Skeletal muscle tissue (tissue), 4 donors: Measurements from ENCODE around the gene TMEM107. TPM values are rescaled to one million over a fixed set of nuclear protein-coding genes. Genes with fewer than 3 reads are reported as not detected.
"Not testable (repeated sequence)": the region's sequence is repeated elsewhere in the genome, so short reads cannot be mapped to it uniquely, and the experiment has no call there.

Experiments used
- H3K27ac ChIP-seq: one replicate; pipeline ENCODE4 v1.7.0; 2013; ENCODE audit warnings: mild to moderate bottlenecking, low read depth, low read length, inconsistent platforms
- H3K27me3 ChIP-seq, 3 donors: one replicate each; pipeline ENCODE4 v1.7.0; 2013; ENCODE audit warnings: low read length in 3 of 3; ENCODE audit not compliant: control insufficient read depth in 3 of 3, insufficient read depth in 3 of 3
- H3K36me3 ChIP-seq, 3 donors: one replicate each; pipeline ENCODE4 v1.7.0; 2013; ENCODE audit warnings: low read length in 3 of 3; ENCODE audit not compliant: control insufficient read depth in 3 of 3, insufficient read depth in 3 of 3
- H3K4me1 ChIP-seq, 3 donors: one replicate each; pipeline ENCODE4 v1.7.0; 2013; ENCODE audit warnings: low read length in 3 of 3, mild to moderate bottlenecking in 3 of 3; ENCODE audit not compliant: control insufficient read depth in 3 of 3, insufficient read depth in 3 of 3
- H3K4me3 ChIP-seq, 3 donors: one replicate each; pipeline ENCODE4 v1.7.0; 2013; ENCODE audit warnings: low read length in 3 of 3
- H3K9ac ChIP-seq, 3 donors: one replicate each; pipeline ENCODE4 v1.7.0; 2013; ENCODE audit warnings: low read length in 3 of 3, mild to moderate bottlenecking in 3 of 3, moderate library complexity in 2 of 3, low read depth in 1 of 3
- H3K9me3 ChIP-seq, 3 donors: one replicate each; pipeline ENCODE4 v1.7.0; 2013; ENCODE audit warnings: low read length in 3 of 3; ENCODE audit not compliant: control insufficient read depth in 3 of 3
- total RNA-seq: library from RNA; depleted of rRNA; stranded (reverse); fragments of >200 nt; gene quantifications from one replicate; pipeline ENCODE4 v1.2.3, GENCODE V29; 2014
- donor health status: Osteomylitis.

The TMEM107 gene
- total RNA-seq, result 25.1 TPM

DNA sequence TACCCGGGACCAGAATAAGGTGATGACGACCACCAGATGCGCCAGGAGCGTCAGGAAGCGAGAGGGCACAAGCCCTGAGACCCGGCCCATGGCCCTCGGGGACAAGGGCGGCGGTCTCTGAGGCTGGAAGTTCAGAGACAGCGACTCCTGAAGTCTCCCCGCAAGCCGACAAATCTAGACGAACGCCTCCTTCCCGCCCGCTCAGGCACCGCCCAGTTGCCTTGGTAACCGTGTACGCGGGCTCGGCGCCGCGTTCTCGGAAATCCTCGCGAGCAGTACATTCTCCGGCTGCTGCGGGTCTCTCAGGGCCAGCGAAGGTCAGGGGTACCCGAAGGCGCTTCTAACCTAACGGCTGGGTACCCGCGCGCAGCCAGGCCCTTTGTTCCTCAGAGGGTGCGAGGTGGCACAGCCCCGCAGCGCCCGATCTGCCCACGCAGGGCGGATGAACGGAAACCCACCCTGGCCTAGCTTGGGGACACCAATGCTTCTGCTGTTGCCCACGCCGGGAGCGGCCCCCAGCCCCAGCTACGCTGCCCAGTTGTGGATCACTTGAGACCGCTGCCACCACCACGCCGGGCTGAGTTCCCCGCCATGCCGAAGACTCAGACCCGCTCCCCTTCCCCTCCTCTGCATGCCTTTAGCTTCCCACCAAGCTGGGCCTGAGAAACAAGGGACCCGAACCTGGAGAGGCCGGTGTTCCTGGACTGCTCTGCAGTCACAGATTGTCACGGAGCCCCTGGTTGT lies at the start of gene TMEM107:
Gene TMEM107, minus strand, starts transcription at position 184 of the 744 bp plus-strand sequence. Its CDS starts 94 bp downstream, at position 90.
- Histone ChIP-seq H3K27me3 (no peaks in the 10 kb centered on the region), H3K4me1 (peaks cover 20 to 28% (median 28%) of the 10 kb centered on the region in 3 donors), H3K27ac (peak within 1 kb of the TSS; percentile 33)

GRCh38 chr17:8224891-8225812 lies 49.0 kb upstream of the TMEM107 start:
- H3K4me1 ChIP-seq, result peaks cover 20 to 31% (median 24%) of the 10 kb centered on the region in 3 donors

More for the DNA sequence above, at the start of gene TMEM107:
- peak within 1 kb of the TSS; percentile 66 to 84 (median 70) for H3K9ac ChIP-seq
- no peaks in the 10 kb centered on the region for H3K36me3 ChIP-seq
- H3K9me3 ChIP-seq, result no peaks in the 10 kb centered on the region
- peak within 1 kb of the TSS; percentile 64 to 82 (median 79) for H3K4me3 ChIP-seq

GRCh38 chr17:8223356-8224126 lies 47.4 kb upstream of the TMEM107 start:
- Histone ChIP-seq H3K27me3 (no peaks in the 10 kb centered on the region), H3K4me1 (peaks cover 20 to 31% (median 24%) of the 10 kb centered on the region in 3 donors), H3K27ac (peak overlapping the region; percentile 97), H3K4me3 (peak overlapping the region; percentile 95 to 98 (median 98)), H3K9me3 (no peaks in the 10 kb centered on the region), H3K9ac (peak overlapping the region; percentile 90 to 98 (median 95)), H3K36me3 (peaks cover 11 to 14% (median 14%) of the 10 kb centered on the region in 3 donors)

More at GRCh38 chr17:8224891-8225812, 49.0 kb upstream of the TMEM107 start:
- no peak overlapping the region for H3K4me3 ChIP-seq
- no peak overlapping the region for H3K9ac ChIP-seq
- no peaks in the 10 kb centered on the region for H3K27me3 ChIP-seq
- no peak overlapping the region for H3K27ac ChIP-seq
- H3K36me3 ChIP-seq, result peaks cover 27 to 30% (median 30%) of the 10 kb centered on the region in 3 donors
- H3K9me3 ChIP-seq, result no peaks in the 10 kb centered on the region

- peak overlapping the region; percentile 90 to 98 (median 95) for H3K9ac ChIP-seq
These were observed 46.6 kb upstream of the TMEM107 start for GRCh38 chr17:8222630-8223355.

DNA sequence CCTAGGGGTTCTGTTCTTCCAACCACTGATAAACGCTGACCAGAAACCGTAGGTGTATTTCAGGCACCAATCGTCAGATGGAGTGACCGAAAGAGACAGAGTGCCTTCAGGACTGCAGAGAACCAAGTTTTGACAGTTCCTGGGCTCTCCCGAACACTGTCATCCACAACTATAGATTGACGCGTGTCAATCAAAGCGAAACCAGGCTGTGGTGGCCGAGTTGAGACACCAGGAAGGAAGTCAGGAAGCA lies 46.1 kb upstream of the TMEM107 start:
- H3K4me1 ChIP-seq, result peaks cover 20 to 30% (median 23%) of the 10 kb centered on the region in 3 donors
- no peaks in the 10 kb centered on the region for H3K27me3 ChIP-seq
- peak overlapping the region; percentile 95 to 98 (median 98) for H3K4me3 ChIP-seq
- H3K27ac ChIP-seq, result peak overlapping the region; percentile 97
- H3K36me3 ChIP-seq, result peaks cover 0 to 3% (median 2%) of the 10 kb centered on the region in 3 donors
- peak overlapping the region; percentile 90 to 98 (median 95) for H3K9ac ChIP-seq
- H3K9me3 ChIP-seq, result no peaks in the 10 kb centered on the region

More at GRCh38 chr17:8222630-8223355, 46.6 kb upstream of the TMEM107 start:
- Histone ChIP-seq H3K27me3 (no peaks in the 10 kb centered on the region), H3K9me3 (no peaks in the 10 kb centered on the region), H3K27ac (peak overlapping the region; percentile 97), H3K4me3 (peak overlapping the region; percentile 95 to 98 (median 98)), H3K36me3 (peaks cover 3 to 8% (median 7%) of the 10 kb centered on the region in 3 donors), H3K4me1 (peaks cover 20 to 31% (median 24%) of the 10 kb centered on the region in 3 donors)

- H3K27ac ChIP-seq, result peak overlapping the region; percentile 97
- H3K4me3 ChIP-seq, result peak overlapping the region; percentile 95 to 98 (median 98)
- H3K4me1 ChIP-seq, result peaks cover 17 to 25% (median 18%) of the 10 kb centered on the region in 3 donors
- no peaks in the 10 kb centered on the region for H3K36me3 ChIP-seq
- H3K9ac ChIP-seq, result peak overlapping the region; percentile 90 to 98 (median 95)
- no peaks in the 10 kb centered on the region for H3K27me3 ChIP-seq
- no peaks in the 10 kb centered on the region for H3K9me3 ChIP-seq
These were observed 45.6 kb upstream of the TMEM107 start for GRCh38 chr17:8221663-8222379.

DNA sequence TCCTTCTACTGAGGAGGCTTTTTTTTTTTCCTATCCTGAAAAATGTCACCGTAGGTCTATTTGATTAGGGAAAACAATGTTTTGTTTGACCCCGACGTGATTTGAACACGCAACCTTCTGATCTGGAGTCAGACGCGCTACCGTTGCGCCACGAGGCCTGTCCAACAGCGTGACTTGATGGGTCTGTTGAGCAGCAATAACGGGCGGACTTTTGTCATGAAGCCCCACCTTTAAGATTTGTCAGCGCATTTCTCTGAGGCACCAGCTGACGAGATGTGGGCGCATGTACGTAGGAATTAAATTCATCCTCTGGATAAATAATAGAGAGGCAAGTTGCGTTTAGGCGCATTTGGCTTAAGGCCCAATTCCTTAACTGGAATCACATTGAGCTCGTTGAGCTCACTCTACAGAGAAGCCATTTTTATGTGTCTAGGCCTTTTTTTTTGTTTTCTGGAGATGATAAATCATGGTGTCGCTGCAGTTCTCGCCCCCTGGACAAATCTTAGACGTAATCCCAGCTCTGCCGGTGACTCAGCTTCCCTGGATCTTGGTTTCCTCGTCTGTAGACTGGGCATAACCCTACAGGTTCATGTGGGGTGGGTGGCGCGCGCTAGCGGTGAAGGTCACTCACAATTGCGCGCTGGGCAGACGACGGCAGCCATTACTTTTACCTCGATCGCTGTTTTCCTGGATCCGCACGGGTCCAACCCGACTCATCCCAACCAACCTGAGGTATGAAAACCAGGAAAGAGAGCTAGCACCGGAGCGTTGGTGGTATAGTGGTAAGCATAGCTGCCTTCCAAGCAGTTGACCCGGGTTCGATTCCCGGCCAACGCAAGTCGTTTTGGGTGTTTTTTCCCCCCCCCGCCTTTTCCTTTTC lies 44.8 kb upstream of the TMEM107 start:
- no peaks in the 10 kb centered on the region for H3K36me3 ChIP-seq
- peak overlapping the region; percentile 95 to 98 (median 98) for H3K4me3 ChIP-seq
- peak overlapping the region; percentile 90 to 98 (median 95) for H3K9ac ChIP-seq
- H3K9me3 ChIP-seq, result no peaks in the 10 kb centered on the region
- H3K27ac ChIP-seq, result peak overlapping the region; percentile 97
- peaks cover 16 to 25% (median 18%) of the 10 kb centered on the region in 3 donors for H3K4me1 ChIP-seq
- no peaks in the 10 kb centered on the region for H3K27me3 ChIP-seq

DNA sequence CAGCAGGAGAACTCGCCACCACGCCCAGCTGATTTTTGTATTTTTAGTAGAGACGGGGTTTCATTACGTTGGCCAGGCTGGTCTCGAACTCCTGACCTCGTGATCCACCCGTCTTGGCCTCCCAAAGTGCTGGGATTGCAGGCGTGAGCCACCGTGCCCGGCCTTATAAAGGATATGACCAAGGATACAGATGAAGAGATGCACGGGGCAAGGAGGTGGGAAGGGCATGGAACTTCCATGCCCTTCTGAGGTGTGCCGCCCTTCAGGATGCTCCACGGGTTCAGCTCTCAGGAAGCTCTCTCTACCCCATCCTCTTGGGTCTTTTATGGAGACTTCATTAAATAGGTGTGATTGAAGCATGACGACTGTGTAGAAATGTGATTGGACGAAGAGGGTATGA lies 37.8 kb upstream of the TMEM107 start:
- peaks cover 8 to 14% (median 10%) of the 10 kb centered on the region in 3 donors for H3K4me1 ChIP-seq
- not testable (repeated sequence) for H3K4me3 ChIP-seq, H3K9me3 ChIP-seq, H3K9ac ChIP-seq, H3K27me3 ChIP-seq, H3K27ac ChIP-seq, H3K36me3 ChIP-seq
